Measurements from ENCODE around the gene CYTH1.

DNA sequence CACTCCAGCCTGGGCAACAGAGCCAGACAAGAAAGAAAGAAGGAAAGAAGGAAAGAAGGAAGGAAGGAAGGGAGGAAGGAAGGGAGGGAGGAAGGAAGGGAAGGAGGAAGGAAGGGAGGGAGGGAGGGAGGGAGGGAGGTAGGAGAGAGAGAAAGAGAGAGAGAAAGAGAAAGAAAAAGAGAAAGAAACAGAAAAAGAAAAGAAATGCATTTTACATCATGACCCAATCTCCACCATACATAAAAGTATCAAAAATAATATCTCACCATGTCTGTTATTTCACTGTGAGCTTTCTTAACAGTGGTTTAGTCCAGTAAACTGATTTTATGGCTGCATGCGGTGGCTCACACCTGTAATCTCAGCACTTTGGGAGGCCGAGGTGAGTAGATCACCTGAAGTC is 70.0 kb downstream of the CYTH1 start:
- TF ChIP-seq, protein P1, sequence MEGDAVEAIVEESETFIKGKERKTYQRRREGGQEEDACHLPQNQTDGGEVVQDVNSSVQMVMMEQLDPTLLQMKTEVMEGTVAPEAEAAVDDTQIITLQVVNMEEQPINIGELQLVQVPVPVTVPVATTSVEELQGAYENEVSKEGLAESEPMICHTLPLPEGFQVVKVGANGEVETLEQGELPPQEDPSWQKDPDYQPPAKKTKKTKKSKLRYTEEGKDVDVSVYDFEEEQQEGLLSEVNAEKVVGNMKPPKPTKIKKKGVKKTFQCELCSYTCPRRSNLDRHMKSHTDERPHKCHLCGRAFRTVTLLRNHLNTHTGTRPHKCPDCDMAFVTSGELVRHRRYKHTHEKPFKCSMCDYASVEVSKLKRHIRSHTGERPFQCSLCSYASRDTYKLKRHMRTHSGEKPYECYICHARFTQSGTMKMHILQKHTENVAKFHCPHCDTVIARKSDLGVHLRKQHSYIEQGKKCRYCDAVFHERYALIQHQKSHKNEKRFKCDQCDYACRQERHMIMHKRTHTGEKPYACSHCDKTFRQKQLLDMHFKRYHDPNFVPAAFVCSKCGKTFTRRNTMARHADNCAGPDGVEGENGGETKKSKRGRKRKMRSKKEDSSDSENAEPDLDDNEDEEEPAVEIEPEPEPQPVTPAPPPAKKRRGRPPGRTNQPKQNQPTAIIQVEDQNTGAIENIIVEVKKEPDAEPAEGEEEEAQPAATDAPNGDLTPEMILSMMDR (conservative IDR thresholded peaks at IDR 0.05 in 1 of 2, IDR thresholded peaks at IDR 0.05 in 1 of 2; ENCODE audit: extremely low read depth in 1 of 2, insufficient read depth in 1 of 2, low read depth in 1 of 2, low read length in 2 of 2) = no peak
- TF ChIP-seq EZH2 (IDR thresholded peaks at IDR 0.05; ENCODE audit: borderline replicate concordance, low read length) = no peak
